Peyer's patch (tissue), 4 donors: Measurements from ENCODE around the gene POU6F2. TPM values are rescaled to one million over a fixed set of nuclear protein-coding genes. Genes with fewer than 3 reads are reported as not detected.

Experiments
- DNase-seq, 3 donors: peaks; one replicate each; pipeline ENCODE4 v3.0.0-alpha.2; 2017 to 2019
- H3K27ac ChIP-seq, 4 donors: fragments of 200-600 bp; sonication (generic); one replicate each; pipeline ENCODE4 v1.5.1; 2016 to 2019
- H3K27me3 ChIP-seq, 2 donors: fragments of 200-600 bp; sonication (generic); one replicate each; pipeline ENCODE4 v1.5.1; 2019
- H3K36me3 ChIP-seq, 3 donors: fragments of 200-600 bp; sonication (generic); one replicate each; pipeline ENCODE4 v1.5.1; 2016 to 2019
- H3K4me1 ChIP-seq, 4 donors: fragments of 200-600 bp; sonication (generic); one replicate each; pipeline ENCODE4 v1.5.1; 2016 to 2019
- H3K4me3 ChIP-seq, 4 donors: fragments of 200-600 bp; sonication (generic); 1 replicate in 3 of 4; 2 replicates in 1 of 4; pipeline ENCODE4 v1.5.1; 2016 to 2019; ENCODE audit warnings: mild to moderate bottlenecking in 1 of 4
- H3K9me3 ChIP-seq, 4 donors: fragments of 200-600 bp; sonication (generic); one replicate each; pipeline ENCODE4 v1.5.1; 2016 to 2019; ENCODE audit warnings: mild to moderate bottlenecking in 1 of 4
- POLR2A ChIP-seq, 2 donors: fragments of 450-650 bp; IDR thresholded peaks; one replicate each; pipeline ENCODE4 v1.5.1; 2017; ENCODE audit warnings: antibody characterized with exemption in 2 of 2, mild to moderate bottlenecking in 2 of 2, moderate library complexity in 2 of 2
- total RNA-seq, 4 donors: library from RNA; depleted of rRNA; stranded (reverse); fragments of >200 nt; gene quantifications; one replicate each; pipeline ENCODE4 v1.1.0, GENCODE V29; 2016
- TF ChIP-seq, protein P1 (sequence below), 6 experiments: fragments of 450-650 bp in 4 of 6; fragments of 200-600 bp in 2 of 6; sonication (generic) in 1 of 6; IDR thresholded peaks; one replicate each; pipeline ENCODE4 v1.5.1; 2017 to 2019; ENCODE audit warnings: antibody characterized with exemption in 6 of 6, mild to moderate bottlenecking in 3 of 6, moderate library complexity in 1 of 6

Gene POU6F2
- total RNA-seq, 4 donors from 2014 or later, result 0.80 to 1.3 (median 1.2) TPM; not detected in 1

DNA sequence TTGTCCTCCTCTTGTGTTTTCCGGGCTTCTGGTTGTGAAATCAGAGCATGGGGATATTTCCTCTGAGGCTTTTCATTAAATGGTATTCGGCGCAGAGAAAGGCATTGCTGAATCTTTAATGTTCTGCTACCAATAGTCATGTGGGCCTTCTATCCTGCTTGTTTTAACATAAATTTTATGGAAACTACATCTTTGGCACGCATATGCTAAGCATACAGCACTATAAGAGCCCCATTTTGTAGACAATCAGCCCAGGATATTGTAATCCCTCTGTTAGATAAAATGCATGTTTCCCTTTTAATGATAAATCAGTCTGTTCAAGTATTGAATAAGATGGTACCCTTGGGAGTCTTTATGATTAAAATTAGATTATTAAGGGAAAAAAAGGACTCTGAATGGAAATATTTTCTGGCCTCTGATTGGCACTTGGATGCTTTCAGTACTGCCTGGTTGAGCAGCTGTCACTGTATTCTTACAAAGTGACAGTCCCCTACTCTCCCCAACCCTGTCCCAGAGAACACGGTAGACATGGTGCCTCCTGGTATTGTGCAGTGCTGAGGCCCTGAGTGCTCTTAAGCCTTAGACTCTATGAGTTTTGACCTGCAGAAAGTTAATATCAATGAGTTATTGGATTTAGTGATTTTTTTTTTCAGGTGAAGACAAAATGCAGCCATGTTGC, 256.3 kb downstream of the POU6F2 start:
- H3K36me3 ChIP-seq, result no peaks in the 10 kb centered on the region
- no peaks in the 10 kb centered on the region for H3K9me3 ChIP-seq
- no peak for TF ChIP-seq POLR2A (IDR thresholded peaks at IDR 0.05)
- TF ChIP-seq, protein P1, sequence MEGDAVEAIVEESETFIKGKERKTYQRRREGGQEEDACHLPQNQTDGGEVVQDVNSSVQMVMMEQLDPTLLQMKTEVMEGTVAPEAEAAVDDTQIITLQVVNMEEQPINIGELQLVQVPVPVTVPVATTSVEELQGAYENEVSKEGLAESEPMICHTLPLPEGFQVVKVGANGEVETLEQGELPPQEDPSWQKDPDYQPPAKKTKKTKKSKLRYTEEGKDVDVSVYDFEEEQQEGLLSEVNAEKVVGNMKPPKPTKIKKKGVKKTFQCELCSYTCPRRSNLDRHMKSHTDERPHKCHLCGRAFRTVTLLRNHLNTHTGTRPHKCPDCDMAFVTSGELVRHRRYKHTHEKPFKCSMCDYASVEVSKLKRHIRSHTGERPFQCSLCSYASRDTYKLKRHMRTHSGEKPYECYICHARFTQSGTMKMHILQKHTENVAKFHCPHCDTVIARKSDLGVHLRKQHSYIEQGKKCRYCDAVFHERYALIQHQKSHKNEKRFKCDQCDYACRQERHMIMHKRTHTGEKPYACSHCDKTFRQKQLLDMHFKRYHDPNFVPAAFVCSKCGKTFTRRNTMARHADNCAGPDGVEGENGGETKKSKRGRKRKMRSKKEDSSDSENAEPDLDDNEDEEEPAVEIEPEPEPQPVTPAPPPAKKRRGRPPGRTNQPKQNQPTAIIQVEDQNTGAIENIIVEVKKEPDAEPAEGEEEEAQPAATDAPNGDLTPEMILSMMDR (IDR thresholded peaks at IDR 0.05), result no peak
- H3K27me3 ChIP-seq, result no peaks in the 10 kb centered on the region
- H3K27ac ChIP-seq, result no peak overlapping the region
- H3K4me1 ChIP-seq, result no peaks in the 10 kb centered on the region
- H3K4me3 ChIP-seq, result no peak overlapping the region
- DNase-seq, result no peak

DNA sequence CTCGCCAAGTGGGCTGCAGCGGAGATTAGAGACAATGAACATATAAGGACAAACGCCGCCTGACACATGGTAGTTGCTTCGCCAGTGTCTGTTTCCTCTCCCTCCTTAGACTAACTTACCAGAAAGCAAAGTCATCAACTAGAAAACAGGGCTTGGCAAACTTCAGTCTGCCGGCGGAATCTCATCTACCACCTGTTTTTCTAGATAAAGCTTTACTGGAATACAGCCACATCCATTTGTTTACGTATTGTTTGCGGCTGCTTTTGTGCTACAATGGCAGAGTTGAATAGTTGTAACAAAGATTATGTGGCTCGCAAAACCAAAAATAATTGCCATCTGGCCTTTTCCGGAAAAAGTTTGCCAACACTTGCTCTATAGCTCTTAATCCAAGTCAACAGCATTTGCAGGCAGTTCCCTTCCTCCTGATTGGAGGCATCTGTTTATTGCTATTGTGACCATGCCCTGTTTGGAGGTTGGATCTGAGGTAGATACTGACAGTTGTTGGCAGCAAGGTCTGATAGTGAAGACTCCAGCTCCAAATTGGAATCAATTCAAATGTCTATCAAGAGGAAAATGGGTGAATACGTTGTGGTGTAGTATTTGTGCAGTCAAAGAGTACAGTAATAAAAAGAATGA, 260.6 kb downstream of the POU6F2 start:
- Histone ChIP-seq H3K4me1 (no peaks in the 10 kb centered on the region), H3K9me3 (no peaks in the 10 kb centered on the region), H3K4me3 (no peak overlapping the region), H3K27me3 (no peaks in the 10 kb centered on the region), H3K36me3 (no peaks in the 10 kb centered on the region), H3K27ac (no peak overlapping the region)
- DNase-seq, result no peak
- TF ChIP-seq, protein P1 (IDR thresholded peaks at IDR 0.05), result no peak
- TF ChIP-seq POLR2A (IDR thresholded peaks at IDR 0.05), result no peak

DNA sequence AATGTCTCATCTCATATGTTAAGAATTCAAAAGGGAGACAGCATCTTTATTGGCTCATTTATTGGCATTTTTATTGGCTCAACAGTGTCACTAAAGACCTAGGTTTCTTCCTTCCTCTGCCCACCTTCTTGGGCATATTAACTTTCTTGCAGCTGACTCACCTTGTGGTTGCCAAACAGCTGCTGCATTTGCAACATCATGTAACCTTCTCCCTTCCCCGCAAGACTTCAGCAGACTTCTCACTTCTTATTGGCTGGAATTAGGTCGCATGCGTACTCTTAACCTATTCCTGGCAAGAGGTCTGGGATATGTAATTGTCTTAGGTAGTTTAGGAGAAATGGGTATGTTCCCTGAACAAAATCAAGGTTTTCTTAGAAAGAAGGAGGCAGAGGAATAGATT, 263.2 kb downstream of the POU6F2 start:
- Histone ChIP-seq H3K27me3 (no peaks in the 10 kb centered on the region), H3K9me3 (no peaks in the 10 kb centered on the region), H3K27ac (no peak overlapping the region), H3K4me1 (no peaks in the 10 kb centered on the region), H3K36me3 (no peaks in the 10 kb centered on the region), H3K4me3 (no peak overlapping the region)
- TF ChIP-seq, protein P1 (IDR thresholded peaks at IDR 0.05), result no peak
- no peak for TF ChIP-seq POLR2A (IDR thresholded peaks at IDR 0.05)
- DNase-seq, result no peak

DNA sequence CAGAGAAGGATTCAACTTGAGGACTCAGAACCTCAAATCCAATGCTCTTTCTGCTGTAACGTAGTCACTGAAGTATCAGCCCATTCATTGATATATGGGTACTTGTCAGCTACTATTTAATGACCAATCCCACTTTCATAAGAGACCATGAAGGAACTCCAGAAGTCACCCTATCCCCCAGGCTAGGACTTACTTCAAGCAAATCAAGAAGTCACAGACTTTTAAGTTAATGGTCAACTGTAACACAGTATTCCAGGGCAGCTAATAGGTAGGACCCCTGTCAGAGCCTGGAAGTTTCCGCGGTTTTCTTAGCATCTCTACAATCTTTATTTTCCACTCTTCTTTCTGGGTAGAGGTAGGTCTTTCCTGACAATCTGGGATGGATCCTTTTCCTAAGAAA, 269.9 kb downstream of the POU6F2 start:
- Histone ChIP-seq H3K4me1 (no peaks in the 10 kb centered on the region), H3K36me3 (no peaks in the 10 kb centered on the region), H3K9me3 (no peaks in the 10 kb centered on the region), H3K27me3 (no peaks in the 10 kb centered on the region), H3K4me3 (no peak overlapping the region), H3K27ac (no peak overlapping the region)
- no peak for DNase-seq
- TF ChIP-seq, protein P1 (IDR thresholded peaks at IDR 0.05), result no peak
- no peak for TF ChIP-seq POLR2A (IDR thresholded peaks at IDR 0.05)

DNA sequence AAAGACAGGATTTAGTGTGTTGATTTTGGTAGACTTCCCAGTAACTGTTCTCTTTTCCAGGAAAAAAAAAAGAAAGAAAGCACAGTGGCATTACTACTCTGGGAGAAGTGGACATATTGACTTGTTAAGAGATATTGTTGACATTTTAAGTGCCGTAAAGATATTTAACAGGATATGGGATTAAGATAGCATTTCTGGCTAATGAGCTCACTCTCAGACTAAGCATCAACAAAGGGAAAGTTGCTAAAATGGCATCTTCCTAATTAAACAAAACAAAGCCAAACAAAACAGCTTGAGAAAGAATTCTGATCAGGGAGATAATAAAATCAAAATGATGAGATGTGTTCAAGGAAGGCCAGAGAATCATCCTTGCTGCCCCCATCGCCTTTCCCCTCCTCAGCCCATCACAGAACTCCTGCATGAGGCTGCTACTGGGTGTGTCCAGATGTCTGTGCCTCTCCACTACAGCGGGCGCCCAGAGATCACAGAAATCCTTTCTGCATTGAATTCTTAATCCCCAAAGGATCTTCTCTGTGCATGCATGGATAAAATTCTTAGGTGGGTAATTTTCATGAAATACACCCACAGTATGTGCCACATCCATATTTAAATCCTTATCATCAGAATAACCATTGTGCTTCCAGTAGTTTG, 270.5 kb downstream of the POU6F2 start:
- no peaks in the 10 kb centered on the region for H3K4me1 ChIP-seq

More for the DNA sequence above, 270.5 kb downstream of the POU6F2 start:
- TF ChIP-seq POLR2A (IDR thresholded peaks at IDR 0.05), result no peak
- TF ChIP-seq, protein P1 (IDR thresholded peaks at IDR 0.05), result no peak
- no peaks in the 10 kb centered on the region for H3K9me3 ChIP-seq
- no peak overlapping the region for H3K27ac ChIP-seq
- no peak for DNase-seq
- H3K27me3 ChIP-seq, result no peaks in the 10 kb centered on the region
- H3K36me3 ChIP-seq, result no peaks in the 10 kb centered on the region
- no peak overlapping the region for H3K4me3 ChIP-seq
